Measurements from ENCODE around the gene VAT1L.

VAT1L gene

GRCh38 chr16:77868052-77868451 is 79.7 kb downstream of the VAT1L start:
- DNase-seq (ENCODE audit: low spot score) (no peak), ATAC-seq (ENCODE audit: low read depth) (no peak)
- Histone ChIP-seq H3K4me3 (ENCODE audit: severe bottlenecking) (no peak overlapping the region), H3K36me3 (ENCODE audit: low read depth) (no peaks in the 10 kb centered on the region), H3K4me1 (ENCODE audit: insufficient read depth, poor library complexity, severe bottlenecking) (no peaks in the 10 kb centered on the region), H3K27me3 (ENCODE audit: insufficient read depth, poor library complexity, severe bottlenecking) (no peaks in the 10 kb centered on the region), H3K9me3 (ENCODE audit: severe bottlenecking) (no peaks in the 10 kb centered on the region), H3K27ac (ENCODE audit: poor library complexity, severe bottlenecking) (no peak overlapping the region)
- no peak for TF ChIP-seq CTCF (IDR thresholded peaks at IDR 0.05; ENCODE audit: poor library complexity, severe bottlenecking)

GRCh38 chr16:77868478-77868877 is 80.1 kb downstream of the VAT1L start:
- Histone ChIP-seq H3K9me3 (ENCODE audit: severe bottlenecking) (no peaks in the 10 kb centered on the region), H3K36me3 (ENCODE audit: low read depth) (no peaks in the 10 kb centered on the region), H3K27ac (ENCODE audit: poor library complexity, severe bottlenecking) (no peak overlapping the region), H3K27me3 (ENCODE audit: insufficient read depth, poor library complexity, severe bottlenecking) (no peaks in the 10 kb centered on the region), H3K4me3 (ENCODE audit: severe bottlenecking) (no peak overlapping the region), H3K4me1 (ENCODE audit: insufficient read depth, poor library complexity, severe bottlenecking) (no peaks in the 10 kb centered on the region)
- ATAC-seq (ENCODE audit: low read depth) (no peak), DNase-seq (ENCODE audit: low spot score) (no peak)
- TF ChIP-seq CTCF (IDR thresholded peaks at IDR 0.05; ENCODE audit: poor library complexity, severe bottlenecking): no peak

- Histone ChIP-seq H3K9me3 (ENCODE audit: severe bottlenecking) (no peaks in the 10 kb centered on the region), H3K36me3 (ENCODE audit: low read depth) (no peaks in the 10 kb centered on the region), H3K4me3 (ENCODE audit: severe bottlenecking) (no peak overlapping the region), H3K4me1 (ENCODE audit: insufficient read depth, poor library complexity, severe bottlenecking) (no peaks in the 10 kb centered on the region), H3K27me3 (ENCODE audit: insufficient read depth, poor library complexity, severe bottlenecking) (no peaks in the 10 kb centered on the region), H3K27ac (ENCODE audit: poor library complexity, severe bottlenecking) (no peak overlapping the region)
- no peak for DNase-seq (ENCODE audit: low spot score)
- TF ChIP-seq CTCF (IDR thresholded peaks at IDR 0.05; ENCODE audit: poor library complexity, severe bottlenecking): no peak
- no peak for ATAC-seq (ENCODE audit: low read depth)
Observed at GRCh38 chr16:77869997-77870813, 81.8 kb downstream of the VAT1L start.

GRCh38 chr16:77871932-77872331 is 83.6 kb downstream of the VAT1L start:
- DNase-seq (ENCODE audit: low spot score) (no peak), ATAC-seq (ENCODE audit: low read depth) (no peak)
- H3K36me3 ChIP-seq (ENCODE audit: low read depth): no peaks in the 10 kb centered on the region
- no peak for TF ChIP-seq CTCF (IDR thresholded peaks at IDR 0.05; ENCODE audit: poor library complexity, severe bottlenecking)
- no peak overlapping the region for H3K4me3 ChIP-seq (ENCODE audit: severe bottlenecking)
- H3K27me3 ChIP-seq (ENCODE audit: insufficient read depth, poor library complexity, severe bottlenecking): no peaks in the 10 kb centered on the region
- no peaks in the 10 kb centered on the region for H3K9me3 ChIP-seq (ENCODE audit: severe bottlenecking)
- no peak overlapping the region for H3K27ac ChIP-seq (ENCODE audit: poor library complexity, severe bottlenecking)
- H3K4me1 ChIP-seq (ENCODE audit: insufficient read depth, poor library complexity, severe bottlenecking): peaks cover 1% of the 10 kb centered on the region

- no peak overlapping the region for H3K4me3 ChIP-seq (ENCODE audit: severe bottlenecking)
- DNase-seq (ENCODE audit: low spot score): no peak
- no peak for TF ChIP-seq CTCF (IDR thresholded peaks at IDR 0.05; ENCODE audit: poor library complexity, severe bottlenecking)
- no peak overlapping the region for H3K27ac ChIP-seq (ENCODE audit: poor library complexity, severe bottlenecking)
- H3K36me3 ChIP-seq (ENCODE audit: low read depth): no peaks in the 10 kb centered on the region
- H3K4me1 ChIP-seq (ENCODE audit: insufficient read depth, poor library complexity, severe bottlenecking): peaks cover 10% of the 10 kb centered on the region
- ATAC-seq (ENCODE audit: low read depth): no peak
- no peaks in the 10 kb centered on the region for H3K9me3 ChIP-seq (ENCODE audit: severe bottlenecking)
- H3K27me3 ChIP-seq (ENCODE audit: insufficient read depth, poor library complexity, severe bottlenecking): no peaks in the 10 kb centered on the region
Observed at GRCh38 chr16:77873066-77873465, 84.7 kb downstream of the VAT1L start.

Measured in RWPE2 (cell line).